Keratinocyte (primary cell): Measurements from ENCODE around the gene PLCG2. TPM values are rescaled to one million over a fixed set of nuclear protein-coding genes. Genes with fewer than 3 reads are reported as not detected.

Source experiments
- DNase-seq: peaks from one replicate; pipeline ENCODE4 v3.0.0-alpha.2; 2011; ENCODE audit warnings: low read depth, missing footprints, low spot score
- FAIRE-seq: peaks from 2 replicates; lab custom pipeline; 2011; peaks lifted over from hg19 to GRCh38; lab: Jason Lieb, UNC
- H2AFZ ChIP-seq: 2 replicates; pipeline ENCODE4 v1.6.0; 2012; ENCODE audit warnings: low read length, control low read depth, inconsistent platforms; ENCODE audit not compliant: control insufficient read depth
- H3K27ac ChIP-seq: 2 replicates; pipeline ENCODE4 v1.5.1; 2011; ENCODE audit warnings: low read length; ENCODE audit not compliant: control insufficient read depth, insufficient read depth
- H3K27me3 ChIP-seq: 3 replicates; pipeline ENCODE4 v1.6.0; 2011; ENCODE audit warnings: low read length; ENCODE audit not compliant: control insufficient read depth, insufficient read depth; ENCODE audit errors: extremely low read depth
- H3K36me3 ChIP-seq, 2 experiments: 2 replicates in 1 of 2; 3 replicates in 1 of 2; pipeline ENCODE4 v1.5.1; 2011; ENCODE audit warnings: low read length in 2 of 2, mild to moderate bottlenecking in 1 of 2; ENCODE audit not compliant: control insufficient read depth in 2 of 2, insufficient read depth in 2 of 2; ENCODE audit errors: extremely low read depth in 1 of 2
- H3K4me1 ChIP-seq: 3 replicates; pipeline ENCODE4 v1.5.1; 2011; ENCODE audit warnings: low read length; ENCODE audit not compliant: control insufficient read depth, insufficient read depth; ENCODE audit errors: extremely low read depth
- H3K4me2 ChIP-seq: 3 replicates; pipeline ENCODE4 v1.6.0; 2011; ENCODE audit warnings: low read depth, low read length; ENCODE audit not compliant: control insufficient read depth, insufficient read depth; ENCODE audit errors: extremely low read depth
- H3K4me3 ChIP-seq, 3 experiments: fragments of 200-600 bp in 1 of 3; sonication (generic) in 1 of 3; 2 replicates in 2 of 3; 3 replicates in 1 of 3; pipeline ENCODE4 v1.5.1; 2011 to 2016; ENCODE audit warnings: low read length in 3 of 3, mild to moderate bottlenecking in 3 of 3, control low read depth in 2 of 3, inconsistent platforms in 1 of 3, low read depth in 1 of 3, mixed read lengths in 1 of 3, mixed run types in 1 of 3, moderate library complexity in 1 of 3; ENCODE audit not compliant: control insufficient read depth in 2 of 3, insufficient read depth in 2 of 3; ENCODE audit errors: extremely low read depth in 1 of 3
- H3K79me2 ChIP-seq: 2 replicates; pipeline ENCODE4 v1.6.0; 2012; ENCODE audit warnings: low read length; ENCODE audit not compliant: control insufficient read depth, insufficient read depth
- H3K9ac ChIP-seq: 3 replicates; pipeline ENCODE4 v1.6.0; 2011; ENCODE audit warnings: low read length; ENCODE audit not compliant: control insufficient read depth, insufficient read depth; ENCODE audit errors: extremely low read depth
- H3K9me1 ChIP-seq: 3 replicates; pipeline ENCODE4 v1.6.0; 2011; ENCODE audit warnings: low read length; ENCODE audit not compliant: control insufficient read depth, insufficient read depth; ENCODE audit errors: extremely low read depth
- H3K9me3 ChIP-seq: 2 replicates; pipeline ENCODE4 v1.5.1; 2012; ENCODE audit warnings: low read depth, low read length; ENCODE audit not compliant: control insufficient read depth
- H4K20me1 ChIP-seq: 3 replicates; pipeline ENCODE4 v1.6.0; 2011; ENCODE audit warnings: low read length; ENCODE audit not compliant: control insufficient read depth, insufficient read depth; ENCODE audit errors: extremely low read depth
- CTCF ChIP-seq, 3 experiments: IDR thresholded peaks in 1 of 3; conservative IDR thresholded peaks in 1 of 3; optimal IDR thresholded peaks in 1 of 3; 2 replicates in 2 of 3; 3 replicates in 1 of 3; pipeline versions ENCODE3 to v1.5.1; 2011; ENCODE audit warnings: low read length in 3 of 3, mild to moderate bottlenecking in 3 of 3, moderate library complexity in 2 of 3, control low read depth in 1 of 3, inconsistent platforms in 1 of 3; ENCODE audit not compliant: insufficient read depth in 2 of 3; ENCODE audit errors: extremely low read depth in 1 of 3
- EZH2 ChIP-seq: IDR thresholded peaks from one replicate; pipeline ENCODE4 v1.6.1; 2012; ENCODE audit warnings: inconsistent platforms, mild to moderate bottlenecking, low read length, moderate library complexity
- dilution Hi-C: fragments of 300-500 bp; cut with MboI; formaldehyde crosslinking; loops from one replicate; pipeline ENCODE4 v1.7.0; 2020; ENCODE audit warnings: low sequenced_read_pairs; ENCODE audit not compliant: extremely low pct_ligation_motif_present
- polyA plus RNA-seq, 5 experiments: library from polyadenylated mRNA; depleted of rRNA in 3 of 5; stranded (reverse) in 3 of 5; stranded (forward) in 1 of 5; unstranded in 1 of 5; fragments of >200 nt; gene quantifications; 1 replicate in 1 of 5; 2 replicates in 3 of 5; 3 replicates in 1 of 5; pipeline versions ENCODE4 v1.2.1 to v1.2.3, GENCODE V29; 2011 to 2012; ENCODE audit warnings: missing spikeins in 2 of 5, low read depth in 1 of 5, low replicate concordance in 1 of 5

Gene PLCG2
- polyA plus RNA-seq, 1 donor (not counting 4 experiments of a cell fraction or from before 2014, with no cell fraction given) = 3.5 TPM

GRCh38 chr16:81823111-81823510, 44.0 kb downstream of the PLCG2 start:
- Histone ChIP-seq H4K20me1 (no peaks in the 10 kb centered on the region), H2AFZ (no peak overlapping the region), H3K4me1 (no peaks in the 10 kb centered on the region), H3K9ac (no peak overlapping the region), H3K36me3 (no peaks in the 10 kb centered on the region), H3K79me2 (no peaks in the 10 kb centered on the region), H3K27ac (no peak overlapping the region), H3K9me3 (no peaks in the 10 kb centered on the region), H3K9me1 (no peaks in the 10 kb centered on the region), H3K27me3 (no peaks in the 10 kb centered on the region), H3K4me3 (no peak overlapping the region), H3K4me2 (no peak overlapping the region)
- TF ChIP-seq CTCF (optimal IDR thresholded peaks at IDR 0.05 in 1 of 3, IDR thresholded peaks at IDR 0.05 in 1 of 3, conservative IDR thresholded peaks at IDR 0.05 in 1 of 3; ENCODE audit: extremely low read depth in 1 of 3, insufficient read depth in 2 of 3, low read length in 3 of 3) (no peak), EZH2 (no peak)
- dilution Hi-C loops = no loop called here
- no peak for FAIRE-seq
- DNase-seq = no peak

GRCh38 chr16:81823734-81824133, 44.6 kb downstream of the PLCG2 start:
- no peak overlapping the region for H3K27ac ChIP-seq
- dilution Hi-C loops = no loop called here
- H3K4me1 ChIP-seq = no peaks in the 10 kb centered on the region
- no peaks in the 10 kb centered on the region for H3K27me3 ChIP-seq
- no peaks in the 10 kb centered on the region for H3K79me2 ChIP-seq
- H3K9me3 ChIP-seq = no peaks in the 10 kb centered on the region
- TF ChIP-seq EZH2 (no peak), CTCF (optimal IDR thresholded peaks at IDR 0.05 in 1 of 3, IDR thresholded peaks at IDR 0.05 in 1 of 3, conservative IDR thresholded peaks at IDR 0.05 in 1 of 3; ENCODE audit: extremely low read depth in 1 of 3, insufficient read depth in 2 of 3, low read length in 3 of 3) (no peak)
- FAIRE-seq (no peak), DNase-seq (no peak)
- no peak overlapping the region for H3K9ac ChIP-seq
- H3K4me2 ChIP-seq = no peak overlapping the region
- no peaks in the 10 kb centered on the region for H3K9me1 ChIP-seq
- no peak overlapping the region for H2AFZ ChIP-seq
- H4K20me1 ChIP-seq = no peaks in the 10 kb centered on the region
- no peak overlapping the region for H3K4me3 ChIP-seq
- no peaks in the 10 kb centered on the region for H3K36me3 ChIP-seq
